Measurements from ENCODE around the gene TAS2R7.

- no peak for TF ChIP-seq CTCF (conservative IDR thresholded peaks at IDR 0.05)
- no peak for TF ChIP-seq ZFX (IDR thresholded peaks at IDR 0.05)
These were observed 48.9 kb upstream of the TAS2R7 start for GRCh38 chr12:10851243-10851858.
